WTC11 (cell line): Measurements from ENCODE around the gene LATS2. TPM values are rescaled to one million over a fixed set of nuclear protein-coding genes. Genes with fewer than 3 reads are reported as not detected.

Source experiments
- AR ChIP-seq: fragments of 250-450 bp; sonication (Bioruptor Pico); IDR thresholded peaks from 2 replicates; pipeline ENCODE4 v1.9.0; 2021; ENCODE audit warnings: mild to moderate bottlenecking
- ARID4B ChIP-seq: sonication (generic); formaldehyde crosslinking; IDR thresholded peaks from 2 replicates; pipeline ENCODE4 v1.8.0; 2023; ENCODE audit warnings: missing genetic modification reagents, mild to moderate bottlenecking, borderline replicate concordance
- ATF3 ChIP-seq: sonication (generic); formaldehyde crosslinking; conservative IDR thresholded peaks from 2 replicates; pipeline ENCODE4 v1.8.1; 2022; ENCODE audit warnings: mild to moderate bottlenecking, missing genetic modification reagents
- CDX4 ChIP-seq: fragments of 250-450 bp; sonication (Bioruptor Pico); IDR thresholded peaks from 2 replicates; pipeline ENCODE4 v1.9.0; 2021; ENCODE audit warnings: moderate library complexity, mild to moderate bottlenecking, inconsistent platforms, borderline replicate concordance
- E2F4 ChIP-seq: sonication (generic); formaldehyde crosslinking; IDR thresholded peaks from 2 replicates; pipeline ENCODE4 v1.8.1; 2022; ENCODE audit warnings: low read depth, mild to moderate bottlenecking, moderate library complexity, missing genetic modification reagents, borderline replicate concordance
- ELF4 ChIP-seq: sonication (generic); formaldehyde crosslinking; IDR thresholded peaks from 2 replicates; pipeline ENCODE4 v1.8.1; 2022; ENCODE audit warnings: low read depth, mild to moderate bottlenecking, moderate library complexity, missing genetic modification reagents
- FOXK1 ChIP-seq: sonication (generic); formaldehyde crosslinking; IDR thresholded peaks from 2 replicates; pipeline ENCODE4 v1.8.0; 2022; ENCODE audit warnings: mild to moderate bottlenecking, moderate library complexity, missing genetic modification reagents
- HMGA2 ChIP-seq: fragments of 250-450 bp; sonication (Bioruptor Pico); IDR thresholded peaks from 2 replicates; pipeline ENCODE4 v1.4.0; 2021; ENCODE audit warnings: mild to moderate bottlenecking, moderate library complexity
- JUN ChIP-seq: sonication (generic); formaldehyde crosslinking; IDR thresholded peaks from 2 replicates; pipeline ENCODE4 v1.8.0; 2023; ENCODE audit warnings: mild to moderate bottlenecking, missing genetic modification reagents
- NFE2L1 ChIP-seq: sonication (generic); formaldehyde crosslinking; IDR thresholded peaks from 2 replicates; pipeline ENCODE4 v1.8.1; 2023; ENCODE audit warnings: missing genetic modification reagents
- NFYB ChIP-seq: sonication (generic); formaldehyde crosslinking; conservative IDR thresholded peaks from 2 replicates; pipeline ENCODE4 v1.8.0; 2022; ENCODE audit warnings: low read depth, missing genetic modification reagents
- NR2C2 ChIP-seq: sonication (generic); formaldehyde crosslinking; IDR thresholded peaks from 2 replicates; pipeline ENCODE4 v1.8.0; 2022; ENCODE audit warnings: mild to moderate bottlenecking, missing genetic modification reagents
- OVOL2 ChIP-seq: fragments of 250-450 bp; sonication (Bioruptor Pico); IDR thresholded peaks from 2 replicates; pipeline ENCODE4 v1.9.0; 2021; ENCODE audit warnings: mild to moderate bottlenecking, borderline replicate concordance
- SP1 ChIP-seq: sonication (generic); formaldehyde crosslinking; conservative IDR thresholded peaks from 2 replicates; pipeline ENCODE4 v1.8.1; 2022; ENCODE audit warnings: missing genetic modification reagents
- STAT6 ChIP-seq: sonication (generic); formaldehyde crosslinking; conservative IDR thresholded peaks from 2 replicates; pipeline ENCODE4 v1.8.1; 2023; ENCODE audit warnings: mild to moderate bottlenecking, low read depth, missing genetic modification reagents, moderate library complexity
- TEAD1 ChIP-seq: sonication (generic); formaldehyde crosslinking; IDR thresholded peaks from 2 replicates; pipeline ENCODE4 v1.8.0; 2022; ENCODE audit warnings: mild to moderate bottlenecking, missing genetic modification reagents
- TEAD4 ChIP-seq: sonication (generic); formaldehyde crosslinking; IDR thresholded peaks from 2 replicates; pipeline ENCODE4 v1.8.0; 2022; ENCODE audit warnings: mild to moderate bottlenecking, missing genetic modification reagents
- TP53 ChIP-seq: sonication (generic); formaldehyde crosslinking; IDR thresholded peaks from 2 replicates; pipeline ENCODE4 v1.8.1; 2023; ENCODE audit warnings: mild to moderate bottlenecking, missing genetic modification reagents
- ZBTB43 ChIP-seq: sonication (generic); formaldehyde crosslinking; IDR thresholded peaks from 2 replicates; pipeline ENCODE4 v1.8.1; 2023; ENCODE audit warnings: mild to moderate bottlenecking, missing genetic modification reagents
- ZNF263 ChIP-seq: sonication (generic); formaldehyde crosslinking; IDR thresholded peaks from 2 replicates; pipeline ENCODE4 v1.8.1; 2022; ENCODE audit warnings: low read depth, mild to moderate bottlenecking, moderate library complexity, missing genetic modification reagents
- ZNF281 ChIP-seq: sonication (generic); formaldehyde crosslinking; IDR thresholded peaks from 2 replicates; pipeline ENCODE4 v1.8.0; 2023; ENCODE audit warnings: mild to moderate bottlenecking, missing genetic modification reagents
- ZNF423 ChIP-seq: fragments of 250-450 bp; sonication (Bioruptor Pico); IDR thresholded peaks from 2 replicates; pipeline ENCODE4 v2.1.2; 2022; ENCODE audit warnings: mild to moderate bottlenecking, moderate library complexity
- total RNA-seq: library from RNA; stranded (reverse); gene quantifications from 3 replicates; pipeline ENCODE4 v1.2.3, GENCODE V29; 2021

The LATS2 gene
- total RNA-seq, 1 experiment from 2014 or later: 28.9 TPM

GRCh38 chr13:21061029-21061763, at the start of gene LATS2 (continued):
- TF ChIP-seq AR (CRISPR knock-in tag) (0 out of 2 replicates have a peak, but pooled peaks have one; percentile 15), TP53 (CRISPR knock-in tag) (no peak), E2F4 (peak; percentile 59; the same call in 1 of the 2 replicates), TEAD4 (peak; percentile 98), ZNF281 (CRISPR knock-in tag) (no peak), SP1 (peak; percentile 71; the same call in 1 of the 2 replicates), NR2C2 (CRISPR knock-in tag) (no peak), ELF4 (CRISPR knock-in tag) (no peak; the same call in 1 of the 2 replicates), STAT6 (CRISPR knock-in tag) (no peak), ARID4B (CRISPR knock-in tag) (no peak), OVOL2 (CRISPR knock-in tag) (no peak), ZNF263 (CRISPR knock-in tag) (no peak), FOXK1 (CRISPR knock-in tag) (peak; percentile 81), NFYB (CRISPR knock-in tag) (no peak), ATF3 (CRISPR knock-in tag) (no peak), NFE2L1 (CRISPR knock-in tag) (0 out of 2 replicates have a peak, but pooled peaks have one; percentile 49), ZBTB43 (CRISPR knock-in tag) (0 out of 2 replicates have a peak, but pooled peaks have one; percentile 85), HMGA2 (no peak), JUN (CRISPR knock-in tag) (0 out of 2 replicates have a peak, but pooled peaks have one; percentile 31), TEAD1 (CRISPR knock-in tag) (peak; percentile 99), CDX4 (CRISPR knock-in tag) (no peak), ZNF423 (peak; percentile 47; the same call in 1 of the 2 replicates)
